Cardiac muscle cell (in vitro differentiated cells and primary cell): Measurements from ENCODE around the gene MGAT5B. TPM values are rescaled to one million over a fixed set of nuclear protein-coding genes. Genes with fewer than 3 reads are reported as not detected.

Experiments
- DNase-seq, 2 donors: peaks; one replicate each; pipeline versions ENCODE4 v3.0.0 to v3.0.0-alpha.2; 2010 to 2017; ENCODE audit warnings: low read depth in 1 of 2, low spot score in 1 of 2
- H3K27ac ChIP-seq: fragments of 200-600 bp; sonication (generic); 2 replicates; pipeline ENCODE4 v1.5.1; 2016
- H3K27me3 ChIP-seq: fragments of 200-600 bp; sonication (generic); 2 replicates; pipeline ENCODE4 v1.6.0; 2016; ENCODE audit warnings: control low read depth
- H3K36me3 ChIP-seq: fragments of 200-600 bp; sonication (generic); 2 replicates; pipeline ENCODE4 v1.5.1; 2016; ENCODE audit warnings: control low read depth
- H3K4me1 ChIP-seq: fragments of 200-600 bp; sonication (generic); 2 replicates; pipeline ENCODE4 v1.8.1; 2017; ENCODE audit warnings: low read depth, mild to moderate bottlenecking, mixed run types
- H3K4me3 ChIP-seq: fragments of 200-600 bp; sonication (generic); 2 replicates; pipeline ENCODE4 v1.5.1; 2016; ENCODE audit warnings: mild to moderate bottlenecking
- H3K9me3 ChIP-seq: fragments of 200-600 bp; sonication (generic); 2 replicates; pipeline ENCODE4 v1.5.1; 2017; ENCODE audit warnings: low read depth, mild to moderate bottlenecking, control low read depth
- polyA plus RNA-seq: library from polyadenylated mRNA; unstranded; fragments of >200 nt; fragmentation: Nextera tagmentation; extraction: Ambion mirVana; gene quantifications from 2 replicates; pipeline ENCODE4 v1.2.1, GENCODE V29; 2016
- total RNA-seq: library from RNA; depleted of rRNA; stranded (reverse); fragments of >200 nt; gene quantifications from 2 replicates; pipeline ENCODE4 v1.2.3, GENCODE V29; 2016
- TF ChIP-seq, protein P1 (sequence below): IDR thresholded peaks from 2 replicates; pipeline ENCODE4 v1.5.1; 2012; ENCODE audit warnings: low read depth, mild to moderate bottlenecking, low read length

Gene MGAT5B
- total and polyA plus RNA-seq, 2 experiments from 2014 or later, result 0.48 to 0.86 TPM

DNA sequence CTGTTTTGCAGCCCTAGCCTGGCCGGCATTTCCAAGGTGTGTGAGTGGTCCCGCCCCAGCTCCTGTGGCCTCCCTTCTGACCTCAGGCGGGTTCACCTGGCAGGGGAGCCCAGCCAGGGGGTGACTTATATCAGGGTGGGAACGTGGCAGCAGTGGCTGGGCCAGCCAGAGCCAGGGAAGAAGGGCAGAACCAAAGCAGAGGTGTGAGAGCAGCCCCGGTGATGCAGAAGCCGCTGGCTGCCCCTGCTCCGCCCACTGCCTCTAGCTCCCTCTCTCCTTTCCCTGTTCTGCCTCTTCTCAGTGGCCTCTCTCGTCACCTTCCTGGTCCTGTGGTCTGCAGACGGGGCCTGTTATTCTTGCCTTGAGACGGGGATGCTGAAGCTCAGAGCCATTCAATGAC, 12.1 kb downstream of the MGAT5B start:
- no peak overlapping the region for H3K4me3 ChIP-seq
- no peaks in the 10 kb centered on the region for H3K36me3 ChIP-seq
- no peak for DNase-seq
- H3K4me1 ChIP-seq, result no peaks in the 10 kb centered on the region
- H3K27ac ChIP-seq, result no peak overlapping the region
- peaks cover 4% of the 10 kb centered on the region for H3K27me3 ChIP-seq
- H3K9me3 ChIP-seq, result no peaks in the 10 kb centered on the region
- TF ChIP-seq, protein P1, sequence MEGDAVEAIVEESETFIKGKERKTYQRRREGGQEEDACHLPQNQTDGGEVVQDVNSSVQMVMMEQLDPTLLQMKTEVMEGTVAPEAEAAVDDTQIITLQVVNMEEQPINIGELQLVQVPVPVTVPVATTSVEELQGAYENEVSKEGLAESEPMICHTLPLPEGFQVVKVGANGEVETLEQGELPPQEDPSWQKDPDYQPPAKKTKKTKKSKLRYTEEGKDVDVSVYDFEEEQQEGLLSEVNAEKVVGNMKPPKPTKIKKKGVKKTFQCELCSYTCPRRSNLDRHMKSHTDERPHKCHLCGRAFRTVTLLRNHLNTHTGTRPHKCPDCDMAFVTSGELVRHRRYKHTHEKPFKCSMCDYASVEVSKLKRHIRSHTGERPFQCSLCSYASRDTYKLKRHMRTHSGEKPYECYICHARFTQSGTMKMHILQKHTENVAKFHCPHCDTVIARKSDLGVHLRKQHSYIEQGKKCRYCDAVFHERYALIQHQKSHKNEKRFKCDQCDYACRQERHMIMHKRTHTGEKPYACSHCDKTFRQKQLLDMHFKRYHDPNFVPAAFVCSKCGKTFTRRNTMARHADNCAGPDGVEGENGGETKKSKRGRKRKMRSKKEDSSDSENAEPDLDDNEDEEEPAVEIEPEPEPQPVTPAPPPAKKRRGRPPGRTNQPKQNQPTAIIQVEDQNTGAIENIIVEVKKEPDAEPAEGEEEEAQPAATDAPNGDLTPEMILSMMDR, result no peak

DNA sequence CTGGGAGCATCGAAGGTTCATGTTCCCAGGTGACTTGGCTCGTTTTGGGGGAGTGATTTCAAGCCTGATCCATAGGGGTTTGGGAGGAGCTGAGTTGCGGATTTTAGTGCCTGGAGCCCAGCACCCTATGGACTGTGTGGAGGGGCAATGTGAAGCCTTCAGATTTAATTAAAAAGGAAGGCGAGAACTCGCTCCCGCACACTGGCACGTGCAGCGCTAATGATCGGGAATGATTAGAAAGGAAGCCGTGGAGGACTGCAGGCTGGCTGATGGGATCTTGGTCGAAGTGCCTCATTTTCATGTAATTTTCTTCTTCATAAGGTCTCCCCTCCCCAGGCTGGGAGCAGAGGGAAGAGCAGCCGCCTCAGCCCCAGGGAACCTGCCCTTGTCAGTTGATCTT, 12.8 kb downstream of the MGAT5B start:
- TF ChIP-seq, protein P1, result no peak
- no peak overlapping the region for H3K27ac ChIP-seq
- no peaks in the 10 kb centered on the region for H3K36me3 ChIP-seq
- DNase-seq, result no peak
- no peaks in the 10 kb centered on the region for H3K9me3 ChIP-seq
- H3K27me3 ChIP-seq, result peaks cover 4% of the 10 kb centered on the region
- H3K4me1 ChIP-seq, result no peaks in the 10 kb centered on the region
- no peak overlapping the region for H3K4me3 ChIP-seq

DNA sequence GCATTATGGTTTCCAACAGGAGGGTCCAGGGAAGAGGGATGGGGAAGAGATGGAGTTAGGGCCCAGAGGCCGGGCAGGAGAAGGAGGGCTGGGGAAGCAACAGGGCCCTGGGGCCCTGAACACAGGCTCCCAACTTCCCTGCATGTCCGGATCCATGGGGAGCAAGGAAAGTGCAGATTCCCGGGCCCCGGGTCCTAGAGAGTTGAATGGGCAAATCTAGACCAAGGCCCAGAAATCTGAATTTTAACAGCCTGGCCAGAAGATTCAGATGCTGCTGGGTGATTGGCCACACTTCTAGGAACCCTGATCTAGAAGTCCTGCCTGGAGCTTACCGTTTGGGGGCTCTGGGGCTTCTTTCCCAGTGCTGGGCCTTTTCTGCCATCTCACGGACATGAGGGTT, 13.2 kb downstream of the MGAT5B start:
- Histone ChIP-seq H3K27ac (no peak overlapping the region), H3K4me1 (no peaks in the 10 kb centered on the region), H3K9me3 (no peaks in the 10 kb centered on the region), H3K36me3 (no peaks in the 10 kb centered on the region), H3K27me3 (peaks cover 4% of the 10 kb centered on the region), H3K4me3 (no peak overlapping the region)
- TF ChIP-seq, protein P1, result no peak
- DNase-seq, result no peak

DNA sequence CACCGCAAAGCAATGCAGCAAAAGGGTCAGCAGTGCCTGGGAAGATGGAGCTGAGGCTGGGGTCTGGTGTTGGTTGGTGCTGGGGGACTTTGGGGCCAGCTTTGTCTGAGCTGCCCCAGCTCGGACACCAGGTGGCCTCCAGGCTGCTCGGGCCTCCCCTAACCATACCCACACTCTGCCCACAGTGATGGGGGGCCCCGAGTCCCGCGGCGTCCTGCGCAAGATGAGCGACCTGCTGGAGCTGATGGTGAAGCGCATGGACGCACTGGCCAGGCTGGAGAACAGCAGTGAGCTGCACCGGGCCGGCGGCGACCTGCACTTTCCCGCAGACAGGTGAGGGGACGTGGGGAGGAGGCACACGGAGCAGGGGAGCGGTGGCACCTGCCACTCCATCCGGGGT, 13.8 kb downstream of the MGAT5B start:
- Histone ChIP-seq H3K27ac (no peak overlapping the region), H3K27me3 (peaks cover 4% of the 10 kb centered on the region), H3K9me3 (no peaks in the 10 kb centered on the region), H3K36me3 (no peaks in the 10 kb centered on the region), H3K4me3 (no peak overlapping the region), H3K4me1 (no peaks in the 10 kb centered on the region)
- DNase-seq, result no peak
- TF ChIP-seq, protein P1, result no peak

DNA sequence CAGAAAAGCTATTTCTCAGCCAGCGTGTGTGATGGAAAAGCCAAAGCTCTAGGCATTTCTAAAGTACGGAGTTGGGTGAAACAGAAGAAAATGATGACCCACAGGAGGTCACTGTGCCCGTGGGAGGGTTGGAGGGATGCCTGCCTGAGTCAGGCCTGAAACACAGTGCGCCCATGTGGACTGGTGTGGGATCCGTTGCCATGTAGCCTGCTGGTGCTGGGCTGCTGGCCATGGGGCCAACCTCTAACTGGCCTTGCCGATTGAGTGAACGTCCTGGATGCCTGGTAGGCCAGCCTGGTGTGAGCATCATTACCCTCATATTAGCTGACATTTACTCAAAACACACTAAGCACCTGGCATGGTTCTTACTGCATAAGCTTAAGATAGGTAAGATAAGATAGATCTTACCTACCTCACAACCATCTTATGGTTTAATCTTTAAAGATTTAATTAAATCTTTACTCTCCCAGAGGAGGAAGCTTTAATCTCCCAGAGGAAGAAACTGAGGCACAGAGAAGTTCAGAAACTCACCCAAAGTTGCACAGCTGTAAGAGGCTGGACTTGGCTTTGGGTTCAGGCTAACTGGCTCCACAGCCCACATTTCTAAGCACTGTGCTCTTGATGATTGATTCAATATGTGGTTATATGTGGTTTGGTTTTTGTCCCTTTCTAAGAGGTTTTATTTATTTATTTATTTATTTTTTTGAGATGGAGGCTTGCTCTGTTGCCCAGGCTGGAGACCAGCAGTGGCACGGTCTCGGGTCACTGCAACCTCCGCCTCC, 15.7 kb downstream of the MGAT5B start:
- Histone ChIP-seq H3K4me1 (no peaks in the 10 kb centered on the region), H3K9me3 (no peaks in the 10 kb centered on the region), H3K36me3 (no peaks in the 10 kb centered on the region), H3K27ac (no peak overlapping the region), H3K4me3 (no peak overlapping the region), H3K27me3 (peaks cover 4% of the 10 kb centered on the region)
- TF ChIP-seq, protein P1, result no peak
- DNase-seq, result no peak
